ENCODE results near the gene PSMA6.
"Not testable (repeated sequence)": the region's sequence is repeated elsewhere in the genome, so short reads cannot be mapped to it uniquely, and the experiment has no call there.

Gene PSMA6

DNA sequence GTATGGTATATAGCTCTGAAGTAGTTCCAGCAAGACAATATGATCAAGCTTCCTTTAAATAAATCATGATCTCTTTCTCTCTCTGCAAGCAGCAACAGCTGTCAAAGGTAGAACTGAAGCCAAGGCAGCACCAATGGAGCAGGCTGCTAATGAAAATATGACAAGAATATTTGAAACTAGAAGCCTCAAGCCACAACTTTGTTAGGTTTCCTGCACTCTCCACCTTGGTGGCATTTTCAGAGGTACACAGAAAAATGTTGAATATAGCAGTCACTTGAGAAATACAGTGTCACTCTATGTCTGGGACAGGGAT, 43.8 kb upstream of the PSMA6 start:
- no peak overlapping the region for H3K4me3 ChIP-seq (ENCODE audit: low read depth, low read length)
- DNase-seq (ENCODE audit: low read depth): no peak

DNA sequence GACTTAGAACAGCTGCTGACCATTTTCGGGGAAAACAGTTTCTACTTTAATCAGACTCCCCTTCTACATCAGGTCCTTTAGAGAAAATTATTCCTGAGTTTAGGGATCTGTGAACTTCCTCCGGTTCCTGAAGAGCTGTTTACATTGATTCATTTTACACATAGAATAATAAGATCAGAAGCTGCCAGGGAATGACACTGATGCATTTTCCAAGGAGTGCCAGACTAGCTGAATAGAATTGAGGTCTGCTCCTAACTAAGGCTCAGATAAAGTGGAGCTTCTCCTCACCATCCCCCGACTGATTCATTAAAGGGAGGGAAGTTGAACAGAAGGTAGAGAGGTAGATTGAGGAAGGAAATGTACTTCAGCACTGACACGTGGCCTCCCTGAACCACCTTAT, 41.9 kb upstream of the PSMA6 start:
- DNase-seq (ENCODE audit: low read depth): no peak
- no peak overlapping the region for H3K4me3 ChIP-seq (ENCODE audit: low read depth, low read length)
- TF ChIP-seq, protein P1, sequence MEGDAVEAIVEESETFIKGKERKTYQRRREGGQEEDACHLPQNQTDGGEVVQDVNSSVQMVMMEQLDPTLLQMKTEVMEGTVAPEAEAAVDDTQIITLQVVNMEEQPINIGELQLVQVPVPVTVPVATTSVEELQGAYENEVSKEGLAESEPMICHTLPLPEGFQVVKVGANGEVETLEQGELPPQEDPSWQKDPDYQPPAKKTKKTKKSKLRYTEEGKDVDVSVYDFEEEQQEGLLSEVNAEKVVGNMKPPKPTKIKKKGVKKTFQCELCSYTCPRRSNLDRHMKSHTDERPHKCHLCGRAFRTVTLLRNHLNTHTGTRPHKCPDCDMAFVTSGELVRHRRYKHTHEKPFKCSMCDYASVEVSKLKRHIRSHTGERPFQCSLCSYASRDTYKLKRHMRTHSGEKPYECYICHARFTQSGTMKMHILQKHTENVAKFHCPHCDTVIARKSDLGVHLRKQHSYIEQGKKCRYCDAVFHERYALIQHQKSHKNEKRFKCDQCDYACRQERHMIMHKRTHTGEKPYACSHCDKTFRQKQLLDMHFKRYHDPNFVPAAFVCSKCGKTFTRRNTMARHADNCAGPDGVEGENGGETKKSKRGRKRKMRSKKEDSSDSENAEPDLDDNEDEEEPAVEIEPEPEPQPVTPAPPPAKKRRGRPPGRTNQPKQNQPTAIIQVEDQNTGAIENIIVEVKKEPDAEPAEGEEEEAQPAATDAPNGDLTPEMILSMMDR (conservative IDR thresholded peaks at IDR 0.05; ENCODE audit: low read depth, low read length): no peak

More for the DNA sequence above, 43.8 kb upstream of the PSMA6 start:
- TF ChIP-seq, protein P1 (conservative IDR thresholded peaks at IDR 0.05; ENCODE audit: low read depth, low read length): no peak

DNA sequence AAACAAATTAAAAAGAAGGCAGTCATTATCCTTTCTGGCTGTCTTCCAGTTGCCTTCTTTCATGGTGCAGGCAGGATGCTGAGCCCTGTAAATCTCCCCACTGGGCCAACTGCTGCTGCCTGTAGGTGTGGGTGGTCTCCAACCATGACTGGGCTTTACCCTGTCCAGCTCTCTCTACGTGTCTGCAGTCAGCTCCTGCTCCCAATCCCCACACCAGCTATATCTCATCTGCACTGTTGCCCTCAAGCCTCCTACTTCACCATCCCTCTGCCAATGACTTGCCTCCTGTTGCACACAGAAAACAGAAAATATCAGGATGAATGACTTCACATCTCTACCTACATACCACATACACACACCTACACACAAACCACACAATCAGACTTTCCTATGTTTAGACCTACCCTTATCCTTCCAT, 39.7 kb upstream of the PSMA6 start:
- DNase-seq (ENCODE audit: low read depth): no peak
- TF ChIP-seq, protein P1 (conservative IDR thresholded peaks at IDR 0.05; ENCODE audit: low read depth, low read length): no peak
- no peak overlapping the region for H3K4me3 ChIP-seq (ENCODE audit: low read depth, low read length)

DNA sequence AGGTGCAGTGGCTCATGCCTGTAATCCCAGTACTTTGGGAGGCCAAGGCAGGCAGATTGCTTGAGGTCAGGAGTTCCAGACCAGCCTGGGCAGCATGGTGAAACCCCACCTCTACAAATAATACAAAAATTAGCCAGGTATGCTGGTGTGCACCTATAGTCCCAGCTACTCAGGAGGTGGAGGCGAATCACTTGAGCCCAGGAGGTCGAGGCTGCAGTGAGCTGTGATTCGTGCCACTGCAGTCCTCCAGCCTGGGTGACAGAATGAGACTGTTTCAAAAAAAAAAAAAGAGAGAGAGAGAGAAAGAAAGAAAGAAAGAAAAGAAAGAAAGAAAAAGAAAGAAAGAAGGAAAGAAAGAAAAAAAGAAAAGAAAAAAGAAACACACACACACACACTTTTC, 39.1 kb upstream of the PSMA6 start:
- not testable (repeated sequence) for H3K4me3 ChIP-seq (ENCODE audit: low read depth, low read length); DNase-seq (ENCODE audit: low read depth)

DNA sequence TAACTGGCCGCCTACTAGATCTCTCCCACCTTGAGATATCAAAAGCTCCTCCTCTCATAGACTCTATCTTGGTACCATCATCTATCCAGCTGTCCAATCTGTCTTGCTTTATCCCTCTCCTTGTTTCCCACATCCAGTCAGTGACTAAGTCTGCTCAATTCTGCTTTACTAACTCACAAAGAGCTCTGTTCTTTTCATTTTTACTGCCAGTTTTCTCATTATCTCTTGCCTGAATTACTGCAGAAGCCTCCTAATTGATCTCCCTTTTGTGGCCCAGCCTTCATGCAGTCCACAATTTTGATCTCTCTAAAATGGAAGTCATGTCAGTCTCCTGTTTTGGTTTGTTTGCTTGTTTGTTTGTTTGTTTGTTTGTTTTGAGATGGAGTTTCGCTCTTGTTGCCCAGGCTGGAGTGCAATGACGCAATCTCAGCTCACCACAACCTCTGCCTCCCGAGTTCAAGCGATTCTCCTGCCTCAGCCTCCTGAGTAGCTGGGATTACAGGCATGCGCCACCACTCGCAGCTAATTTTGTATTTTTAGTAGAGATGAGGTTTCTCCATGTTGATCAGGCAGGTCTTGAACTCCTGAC, 38.1 kb upstream of the PSMA6 start:
- not testable (repeated sequence) for DNase-seq (ENCODE audit: low read depth); H3K4me3 ChIP-seq (ENCODE audit: low read depth, low read length)

DNA sequence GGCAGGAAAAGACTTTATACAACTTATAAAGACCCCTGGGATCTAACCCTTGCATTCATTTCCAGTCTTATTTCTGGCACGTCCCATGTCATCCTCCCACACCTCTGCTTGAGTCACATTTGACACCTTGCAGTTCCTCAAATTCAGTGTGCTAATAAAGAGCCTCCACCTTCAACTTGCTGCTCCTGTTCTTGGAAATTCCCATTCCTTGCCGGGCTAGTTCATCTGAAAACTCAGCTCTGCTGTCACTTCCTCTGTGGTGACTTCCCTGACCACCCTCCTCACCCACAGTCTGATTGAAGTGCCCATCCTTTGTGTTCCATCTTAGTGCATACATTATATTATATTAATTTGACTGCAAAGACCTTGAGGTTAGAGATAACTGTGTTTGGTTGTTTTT, 37.4 kb upstream of the PSMA6 start:
- TF ChIP-seq, protein P1 (conservative IDR thresholded peaks at IDR 0.05; ENCODE audit: low read depth, low read length): no peak
- no peak for DNase-seq (ENCODE audit: low read depth)
- no peak overlapping the region for H3K4me3 ChIP-seq (ENCODE audit: low read depth, low read length)

DNA sequence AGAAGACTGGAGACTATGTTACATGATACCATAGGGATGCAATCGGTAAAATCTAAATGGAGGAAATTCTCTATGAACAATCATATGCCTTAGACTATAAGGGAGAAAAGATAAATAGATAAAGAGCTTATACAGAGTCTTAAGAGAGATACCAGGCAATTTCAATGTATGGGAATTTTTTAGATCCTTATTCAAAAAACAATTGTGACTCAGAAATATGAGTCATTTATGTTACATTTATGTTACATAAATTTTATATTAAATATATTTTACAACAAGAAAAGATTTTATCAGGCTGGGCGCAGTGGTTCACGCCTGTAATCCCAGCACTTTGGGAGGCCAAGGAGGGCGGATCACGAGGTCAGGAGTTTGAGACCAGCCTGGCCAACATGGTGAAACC, 36.5 kb upstream of the PSMA6 start:
- no peak for DNase-seq (ENCODE audit: low read depth)
- TF ChIP-seq, protein P1 (conservative IDR thresholded peaks at IDR 0.05; ENCODE audit: low read depth, low read length): no peak

DNA sequence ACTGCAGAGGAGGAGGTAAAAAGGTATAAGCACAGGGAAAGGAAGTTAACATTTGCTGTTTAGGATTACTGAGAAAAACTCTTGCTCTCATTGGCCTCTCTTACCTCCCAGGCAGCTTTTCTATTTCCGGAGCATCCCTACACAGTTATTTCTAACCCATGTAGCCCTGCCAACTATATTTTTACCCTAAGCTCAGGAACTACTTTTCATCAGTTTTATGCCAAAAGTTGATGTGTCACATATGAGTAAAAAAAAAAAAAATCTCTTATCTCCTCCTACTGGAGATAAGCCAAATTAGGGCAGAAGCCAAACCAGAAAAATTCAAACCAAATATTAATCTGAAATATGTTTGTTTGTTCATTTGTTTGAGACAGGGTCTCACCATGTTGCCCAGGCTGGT, 34.4 kb upstream of the PSMA6 start:
- peak; percentile 40 for DNase-seq (ENCODE audit: low read depth)
- H3K4me3 ChIP-seq (ENCODE audit: low read depth, low read length): no peak overlapping the region
- TF ChIP-seq, protein P1 (conservative IDR thresholded peaks at IDR 0.05; ENCODE audit: low read depth, low read length): no peak

More for the DNA sequence above, 36.5 kb upstream of the PSMA6 start:
- H3K4me3 ChIP-seq (ENCODE audit: low read depth, low read length): no peak overlapping the region

All from choroid plexus epithelial cell (primary cell).